Measurements from ENCODE around the gene PDZD7. TPM values are rescaled to one million over a fixed set of nuclear protein-coding genes. Genes with fewer than 3 reads are reported as not detected.

Gene PDZD7
- total and polyA plus RNA-seq, 9 of the 15 experiments (the other 6 are each of a cell fraction or from before 2014, with no cell fraction given) = 0.04 to 0.24 (median 0.08) TPM; not detected in 3

DNA sequence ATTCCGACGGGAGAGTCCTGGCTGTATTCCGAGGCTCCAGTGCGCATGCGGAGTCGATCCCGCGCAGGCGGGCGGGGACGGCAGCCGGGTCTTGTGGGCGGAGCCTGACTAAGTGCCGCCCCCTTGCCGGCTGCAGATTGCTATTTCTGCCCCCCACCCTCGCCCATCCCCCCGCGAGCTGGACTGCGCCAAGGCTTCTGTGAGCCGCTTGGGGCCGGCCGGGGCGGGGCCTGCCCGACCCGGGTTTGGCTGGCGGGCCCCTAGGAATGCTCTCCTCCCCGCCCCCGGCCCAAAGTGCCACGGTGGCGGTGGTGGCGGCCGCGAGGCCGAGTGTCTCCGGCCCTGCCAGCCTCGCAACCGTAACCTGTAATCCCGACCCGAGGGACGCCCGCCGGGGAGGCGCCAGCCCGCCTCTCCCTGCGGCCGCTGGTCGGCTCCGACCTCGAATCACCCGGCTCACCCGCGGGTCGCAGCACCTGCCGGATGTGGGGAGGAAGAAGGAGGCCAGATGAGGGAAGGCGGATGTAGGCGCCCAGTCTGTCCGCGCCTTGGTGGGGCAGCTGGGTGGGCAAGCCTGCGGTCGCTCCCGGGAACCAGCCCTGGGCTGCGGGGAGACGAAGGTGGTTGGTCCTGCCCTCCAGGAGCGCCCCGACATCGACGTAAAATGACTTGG lies 30.2 kb upstream of the PDZD7 start (continued):
- TF ChIP-seq HNRNPUL1 (IDR thresholded peaks at IDR 0.05; ENCODE audit: low read length) = no peak
- peak; percentile 95 for TF ChIP-seq RBFOX2 (IDR thresholded peaks at IDR 0.05; ENCODE audit: low read depth, low read length)
- TF ChIP-seq ATF7 (IDR thresholded peaks at IDR 0.05) = peak; percentile 60
- TF ChIP-seq ERF (CRISPR knock-in tag; IDR thresholded peaks at IDR 0.05) = 0 out of 2 replicates have a peak, but pooled peaks have one; percentile 44
- TF ChIP-seq, protein P1, sequence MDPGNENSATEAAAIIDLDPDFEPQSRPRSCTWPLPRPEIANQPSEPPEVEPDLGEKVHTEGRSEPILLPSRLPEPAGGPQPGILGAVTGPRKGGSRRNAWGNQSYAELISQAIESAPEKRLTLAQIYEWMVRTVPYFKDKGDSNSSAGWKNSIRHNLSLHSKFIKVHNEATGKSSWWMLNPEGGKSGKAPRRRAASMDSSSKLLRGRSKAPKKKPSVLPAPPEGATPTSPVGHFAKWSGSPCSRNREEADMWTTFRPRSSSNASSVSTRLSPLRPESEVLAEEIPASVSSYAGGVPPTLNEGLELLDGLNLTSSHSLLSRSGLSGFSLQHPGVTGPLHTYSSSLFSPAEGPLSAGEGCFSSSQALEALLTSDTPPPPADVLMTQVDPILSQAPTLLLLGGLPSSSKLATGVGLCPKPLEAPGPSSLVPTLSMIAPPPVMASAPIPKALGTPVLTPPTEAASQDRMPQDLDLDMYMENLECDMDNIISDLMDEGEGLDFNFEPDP (CRISPR knock-in tag; IDR thresholded peaks at IDR 0.05) = no peak
- peak; percentile 37; the same call in 1 of the 2 replicates for TF ChIP-seq RB1 (IDR thresholded peaks at IDR 0.05; ENCODE audit: low read depth)
- peak; percentile 27; the same call in 1 of the 2 replicates for TF ChIP-seq PML (IDR thresholded peaks at IDR 0.05; ENCODE audit: low read length)
- TF ChIP-seq TBP (optimal IDR thresholded peaks at IDR 0.05; ENCODE audit: low read depth, low read length) = peak; percentile 79
- TF ChIP-seq NFIC (IDR thresholded peaks at IDR 0.05) = 0 out of 2 replicates have a peak, but pooled peaks have one; percentile 10
- TF ChIP-seq ZNF263 (CRISPR knock-in tag; IDR thresholded peaks at IDR 0.05; ENCODE audit: borderline replicate concordance) = peak; percentile 17; the same call in 1 of the 2 replicates
- peak; percentile 92 for TF ChIP-seq ETV1 (tag; conservative IDR thresholded peaks at IDR 0.05; ENCODE audit: low read depth)
- TF ChIP-seq, protein P2, sequence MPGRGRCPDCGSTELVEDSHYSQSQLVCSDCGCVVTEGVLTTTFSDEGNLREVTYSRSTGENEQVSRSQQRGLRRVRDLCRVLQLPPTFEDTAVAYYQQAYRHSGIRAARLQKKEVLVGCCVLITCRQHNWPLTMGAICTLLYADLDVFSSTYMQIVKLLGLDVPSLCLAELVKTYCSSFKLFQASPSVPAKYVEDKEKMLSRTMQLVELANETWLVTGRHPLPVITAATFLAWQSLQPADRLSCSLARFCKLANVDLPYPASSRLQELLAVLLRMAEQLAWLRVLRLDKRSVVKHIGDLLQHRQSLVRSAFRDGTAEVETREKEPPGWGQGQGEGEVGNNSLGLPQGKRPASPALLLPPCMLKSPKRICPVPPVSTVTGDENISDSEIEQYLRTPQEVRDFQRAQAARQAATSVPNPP (IDR thresholded peaks at IDR 0.05; ENCODE audit: borderline replicate concordance, insufficient read depth, insufficient read length) = no peak
- TF ChIP-seq, protein P3, sequence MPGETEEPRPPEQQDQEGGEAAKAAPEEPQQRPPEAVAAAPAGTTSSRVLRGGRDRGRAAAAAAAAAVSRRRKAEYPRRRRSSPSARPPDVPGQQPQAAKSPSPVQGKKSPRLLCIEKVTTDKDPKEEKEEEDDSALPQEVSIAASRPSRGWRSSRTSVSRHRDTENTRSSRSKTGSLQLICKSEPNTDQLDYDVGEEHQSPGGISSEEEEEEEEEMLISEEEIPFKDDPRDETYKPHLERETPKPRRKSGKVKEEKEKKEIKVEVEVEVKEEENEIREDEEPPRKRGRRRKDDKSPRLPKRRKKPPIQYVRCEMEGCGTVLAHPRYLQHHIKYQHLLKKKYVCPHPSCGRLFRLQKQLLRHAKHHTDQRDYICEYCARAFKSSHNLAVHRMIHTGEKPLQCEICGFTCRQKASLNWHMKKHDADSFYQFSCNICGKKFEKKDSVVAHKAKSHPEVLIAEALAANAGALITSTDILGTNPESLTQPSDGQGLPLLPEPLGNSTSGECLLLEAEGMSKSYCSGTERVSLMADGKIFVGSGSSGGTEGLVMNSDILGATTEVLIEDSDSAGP (CRISPR knock-in tag; IDR thresholded peaks at IDR 0.05) = no peak
- TF ChIP-seq RBM22 (IDR thresholded peaks at IDR 0.05; ENCODE audit: low read depth, low read length, poor library complexity, severe bottlenecking) = no peak
- peak; percentile 16; the same call in 1 of the 2 replicates for TF ChIP-seq HNRNPL (IDR thresholded peaks at IDR 0.05; ENCODE audit: low read depth, low read length)
- TF ChIP-seq, protein P4, sequence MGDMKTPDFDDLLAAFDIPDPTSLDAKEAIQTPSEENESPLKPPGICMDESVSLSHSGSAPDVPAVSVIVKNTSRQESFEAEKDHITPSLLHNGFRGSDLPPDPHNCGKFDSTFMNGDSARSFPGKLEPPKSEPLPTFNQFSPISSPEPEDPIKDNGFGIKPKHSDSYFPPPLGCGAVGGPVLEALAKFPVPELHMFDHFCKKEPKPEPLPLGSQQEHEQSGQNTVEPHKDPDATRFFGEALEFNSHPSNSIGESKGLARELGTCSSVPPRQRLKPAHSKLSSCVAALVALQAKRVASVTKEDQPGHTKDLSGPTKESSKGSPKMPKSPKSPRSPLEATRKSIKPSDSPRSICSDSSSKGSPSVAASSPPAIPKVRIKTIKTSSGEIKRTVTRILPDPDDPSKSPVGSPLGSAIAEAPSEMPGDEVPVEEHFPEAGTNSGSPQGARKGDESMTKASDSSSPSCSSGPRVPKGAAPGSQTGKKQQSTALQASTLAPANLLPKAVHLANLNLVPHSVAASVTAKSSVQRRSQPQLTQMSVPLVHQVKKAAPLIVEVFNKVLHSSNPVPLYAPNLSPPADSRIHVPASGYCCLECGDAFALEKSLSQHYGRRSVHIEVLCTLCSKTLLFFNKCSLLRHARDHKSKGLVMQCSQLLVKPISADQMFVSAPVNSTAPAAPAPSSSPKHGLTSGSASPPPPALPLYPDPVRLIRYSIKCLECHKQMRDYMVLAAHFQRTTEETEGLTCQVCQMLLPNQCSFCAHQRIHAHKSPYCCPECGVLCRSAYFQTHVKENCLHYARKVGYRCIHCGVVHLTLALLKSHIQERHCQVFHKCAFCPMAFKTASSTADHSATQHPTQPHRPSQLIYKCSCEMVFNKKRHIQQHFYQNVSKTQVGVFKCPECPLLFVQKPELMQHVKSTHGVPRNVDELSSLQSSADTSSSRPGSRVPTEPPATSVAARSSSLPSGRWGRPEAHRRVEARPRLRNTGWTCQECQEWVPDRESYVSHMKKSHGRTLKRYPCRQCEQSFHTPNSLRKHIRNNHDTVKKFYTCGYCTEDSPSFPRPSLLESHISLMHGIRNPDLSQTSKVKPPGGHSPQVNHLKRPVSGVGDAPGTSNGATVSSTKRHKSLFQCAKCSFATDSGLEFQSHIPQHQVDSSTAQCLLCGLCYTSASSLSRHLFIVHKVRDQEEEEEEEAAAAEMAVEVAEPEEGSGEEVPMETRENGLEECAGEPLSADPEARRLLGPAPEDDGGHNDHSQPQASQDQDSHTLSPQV (IDR thresholded peaks at IDR 0.05) = peak; percentile 82
- TF ChIP-seq, protein P5, sequence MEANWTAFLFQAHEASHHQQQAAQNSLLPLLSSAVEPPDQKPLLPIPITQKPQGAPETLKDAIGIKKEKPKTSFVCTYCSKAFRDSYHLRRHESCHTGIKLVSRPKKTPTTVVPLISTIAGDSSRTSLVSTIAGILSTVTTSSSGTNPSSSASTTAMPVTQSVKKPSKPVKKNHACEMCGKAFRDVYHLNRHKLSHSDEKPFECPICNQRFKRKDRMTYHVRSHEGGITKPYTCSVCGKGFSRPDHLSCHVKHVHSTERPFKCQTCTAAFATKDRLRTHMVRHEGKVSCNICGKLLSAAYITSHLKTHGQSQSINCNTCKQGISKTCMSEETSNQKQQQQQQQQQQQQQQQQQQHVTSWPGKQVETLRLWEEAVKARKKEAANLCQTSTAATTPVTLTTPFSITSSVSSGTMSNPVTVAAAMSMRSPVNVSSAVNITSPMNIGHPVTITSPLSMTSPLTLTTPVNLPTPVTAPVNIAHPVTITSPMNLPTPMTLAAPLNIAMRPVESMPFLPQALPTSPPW (CRISPR knock-in tag; IDR thresholded peaks at IDR 0.05) = peak; percentile 82
- peak; percentile 5; the same call in 1 of the 2 replicates for TF ChIP-seq EP300 (IDR thresholded peaks at IDR 0.05; ENCODE audit: low read length)
